Esophagus muscularis mucosa (tissue), 3 donors: Measurements from ENCODE around the gene MLLT3.

Experiments used
- EP300 ChIP-seq: sonication (generic); formaldehyde crosslinking; IDR thresholded peaks from one replicate; pipeline ENCODE4 v1.6.1; 2017; ENCODE audit warnings: antibody characterized with exemption
- TF ChIP-seq, protein P1 (sequence below), 3 experiments: fragments of 200-600 bp in 2 of 3; fragments of 450-650 bp in 1 of 3; sonication (generic) in 2 of 3; IDR thresholded peaks; one replicate each; pipeline ENCODE4 v1.5.1; 2017 to 2019; ENCODE audit warnings: antibody characterized with exemption in 3 of 3, mild to moderate bottlenecking in 2 of 3, moderate library complexity in 1 of 3

DNA sequence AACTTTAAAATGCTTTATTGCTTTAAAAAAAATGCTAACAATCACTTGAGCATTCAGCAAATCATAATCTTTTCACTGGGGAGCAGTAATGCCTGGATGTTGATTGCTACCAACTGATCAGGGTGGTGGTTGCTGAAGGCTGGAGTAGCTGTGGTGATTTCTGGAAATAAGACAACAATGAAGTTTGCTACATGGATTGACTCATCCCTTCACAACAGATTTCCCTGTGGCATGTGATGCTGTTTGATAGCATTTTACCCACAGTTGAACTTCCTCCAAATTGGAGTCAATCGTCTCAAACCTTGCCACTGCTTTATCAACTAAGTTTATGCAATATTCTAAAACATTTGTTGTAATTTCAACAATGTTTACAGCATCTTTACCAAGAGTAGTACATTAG, 83.3 kb downstream of the MLLT3 start:
- TF ChIP-seq, protein P1, sequence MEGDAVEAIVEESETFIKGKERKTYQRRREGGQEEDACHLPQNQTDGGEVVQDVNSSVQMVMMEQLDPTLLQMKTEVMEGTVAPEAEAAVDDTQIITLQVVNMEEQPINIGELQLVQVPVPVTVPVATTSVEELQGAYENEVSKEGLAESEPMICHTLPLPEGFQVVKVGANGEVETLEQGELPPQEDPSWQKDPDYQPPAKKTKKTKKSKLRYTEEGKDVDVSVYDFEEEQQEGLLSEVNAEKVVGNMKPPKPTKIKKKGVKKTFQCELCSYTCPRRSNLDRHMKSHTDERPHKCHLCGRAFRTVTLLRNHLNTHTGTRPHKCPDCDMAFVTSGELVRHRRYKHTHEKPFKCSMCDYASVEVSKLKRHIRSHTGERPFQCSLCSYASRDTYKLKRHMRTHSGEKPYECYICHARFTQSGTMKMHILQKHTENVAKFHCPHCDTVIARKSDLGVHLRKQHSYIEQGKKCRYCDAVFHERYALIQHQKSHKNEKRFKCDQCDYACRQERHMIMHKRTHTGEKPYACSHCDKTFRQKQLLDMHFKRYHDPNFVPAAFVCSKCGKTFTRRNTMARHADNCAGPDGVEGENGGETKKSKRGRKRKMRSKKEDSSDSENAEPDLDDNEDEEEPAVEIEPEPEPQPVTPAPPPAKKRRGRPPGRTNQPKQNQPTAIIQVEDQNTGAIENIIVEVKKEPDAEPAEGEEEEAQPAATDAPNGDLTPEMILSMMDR (IDR thresholded peaks at IDR 0.05): no peak
- no peak for TF ChIP-seq EP300
